AG04449 (cell line): ENCODE measurements around the gene APRT.

Experiments used
- CTCF ChIA-PET: fragments of 350-600 bp; formaldehyde crosslinking; extraction: SDS; loops from one replicate; lab custom pipeline; 2021; ENCODE audit warnings: antibody characterized with exemption; lab: Yijun Ruan, JAX
- POLR2A ChIA-PET: fragments of 400-600, 350-600 bp; formaldehyde crosslinking; extraction: SDS; loops from one replicate; lab custom pipeline; 2020; ENCODE audit warnings: antibody characterized with exemption, inconsistent platforms; lab: Yijun Ruan, JAX
- DNase-seq: peaks from one replicate; pipeline ENCODE4 v3.0.0-alpha.2; 2010; ENCODE audit warnings: low read depth, low spot score
- H3K4me3 ChIP-seq: 2 replicates; pipeline ENCODE4 v1.5.1; 2011; ENCODE audit warnings: low read depth, mild to moderate bottlenecking, control low read depth, low read length
- CTCF ChIP-seq: IDR thresholded peaks from one replicate; pipeline ENCODE4 v1.5.1; 2011; ENCODE audit warnings: mild to moderate bottlenecking, moderate library complexity, low read length, control low read depth, inconsistent platforms; ENCODE audit not compliant: insufficient read depth; ENCODE audit errors: missing control alignments

The APRT gene

GRCh38 chr16:88812513-88813268 lies 963 bp upstream of the APRT start:
- POLR2A ChIA-PET, result interaction anchor here (0.9 to 2.4 kb wide), 4 partner anchors 28 to 355 kb away, joined by 3 to 8 read pairs (median 6); partner anchors contain the start of genes ACSF3 and PIEZO1
- H3K4me3 ChIP-seq, result peak overlapping the region; percentile 83
- DNase-seq, result no peak
- CTCF ChIA-PET, result interaction anchor here (0.9 to 4.0 kb wide), 12 partner anchors 8 to 403 kb away, joined by 3 to 23 read pairs (median 5); partner anchors contain the start of gene GALNS
- no peak for TF ChIP-seq CTCF

GRCh38 chr16:88810912-88811768 lies 588 bp downstream of the APRT start:
- H3K4me3 ChIP-seq, result peak overlapping the region; percentile 83
- TF ChIP-seq CTCF, result no peak
- CTCF ChIA-PET, result interaction anchor here (1.0 to 4.0 kb wide), 10 partner anchors 10 to 356 kb away, joined by 3 to 23 read pairs (median 4); partner anchors contain the start of genes GALNS and TRAPPC2L
- no peak for DNase-seq
- POLR2A ChIA-PET, result interaction anchor here (0.6 to 2.4 kb wide), 9 partner anchors 10 to 282 kb away, joined by 3 to 8 read pairs (median 3); partner anchors contain the start of genes ACSF3 and PIEZO1

- POLR2A ChIA-PET, result interaction anchor here (0.5 to 2.4 kb wide), 9 partner anchors 11 to 1228 kb away, joined by 3 to 8 read pairs (median 4); partner anchors contain the start of gene PIEZO1
- TF ChIP-seq CTCF, result no peak
- CTCF ChIA-PET, result interaction anchor here (1.0 to 4.0 kb wide), 9 partner anchors 8 to 356 kb away, joined by 3 to 23 read pairs (median 4); partner anchors contain the start of genes GALNS and TRAPPC2L
- peak overlapping the region; percentile 83 for H3K4me3 ChIP-seq
- DNase-seq, result no peak
Measured at GRCh38 chr16:88810166-88810911, 1.4 kb downstream of the APRT start.

GRCh38 chr16:88809676-88810165 lies 2.0 kb downstream of the APRT start:
- no peak for DNase-seq
- no peak overlapping the region; the same call in 1 of the 2 replicates for H3K4me3 ChIP-seq
- no peak for TF ChIP-seq CTCF
- ChIA-PET CTCF (interaction anchor here (0.7 to 4.0 kb wide), 10 partner anchors 9 to 357 kb away, joined by 3 to 23 read pairs (median 4); partner anchors contain the start of genes GALNS and TRAPPC2L), POLR2A (interaction anchor here (0.8 to 1.9 kb wide), 4 partner anchors 13 to 53 kb away, joined by 3 to 8 read pairs (median 6); no protein-coding TSS in a partner anchor)

GRCh38 chr16:88809068-88809675 lies 2.6 kb downstream of the APRT start:
- no peak for DNase-seq
- TF ChIP-seq CTCF, result no peak
- CTCF ChIA-PET, result interaction anchor here (0.7 to 4.0 kb wide), 6 partner anchors 9 to 358 kb away, joined by 3 to 23 read pairs (median 3); no protein-coding TSS in a partner anchor
- H3K4me3 ChIP-seq, result no peak overlapping the region
- POLR2A ChIA-PET, result interaction anchor here (1.5 to 1.9 kb wide), 2 partner anchors 25 to 36 kb away, joined by 7 to 8 read pairs; no protein-coding TSS in a partner anchor
